Measurements from ENCODE around the gene ATP8B4.

The ATP8B4 gene

DNA sequence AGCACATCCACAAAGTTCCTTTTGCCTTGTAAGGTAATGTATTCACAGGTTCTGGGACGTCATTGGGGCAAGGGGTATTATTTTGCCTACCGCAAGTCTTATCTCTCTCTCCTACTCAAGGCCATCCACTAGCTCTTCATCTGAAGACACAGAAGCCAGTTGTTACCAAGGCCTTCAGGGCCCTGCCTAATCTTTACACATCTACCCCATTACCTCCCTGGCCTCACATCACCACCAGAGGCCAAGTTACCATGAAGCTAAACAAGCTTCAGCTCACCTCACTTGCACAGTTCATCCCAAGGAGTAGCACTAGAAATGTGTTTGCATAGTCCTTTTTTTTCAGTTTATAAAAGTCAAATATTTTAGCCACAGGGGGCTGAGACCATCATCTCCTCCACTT lies 34.1 kb downstream of the ATP8B4 start:
- TF ChIP-seq, protein P1, sequence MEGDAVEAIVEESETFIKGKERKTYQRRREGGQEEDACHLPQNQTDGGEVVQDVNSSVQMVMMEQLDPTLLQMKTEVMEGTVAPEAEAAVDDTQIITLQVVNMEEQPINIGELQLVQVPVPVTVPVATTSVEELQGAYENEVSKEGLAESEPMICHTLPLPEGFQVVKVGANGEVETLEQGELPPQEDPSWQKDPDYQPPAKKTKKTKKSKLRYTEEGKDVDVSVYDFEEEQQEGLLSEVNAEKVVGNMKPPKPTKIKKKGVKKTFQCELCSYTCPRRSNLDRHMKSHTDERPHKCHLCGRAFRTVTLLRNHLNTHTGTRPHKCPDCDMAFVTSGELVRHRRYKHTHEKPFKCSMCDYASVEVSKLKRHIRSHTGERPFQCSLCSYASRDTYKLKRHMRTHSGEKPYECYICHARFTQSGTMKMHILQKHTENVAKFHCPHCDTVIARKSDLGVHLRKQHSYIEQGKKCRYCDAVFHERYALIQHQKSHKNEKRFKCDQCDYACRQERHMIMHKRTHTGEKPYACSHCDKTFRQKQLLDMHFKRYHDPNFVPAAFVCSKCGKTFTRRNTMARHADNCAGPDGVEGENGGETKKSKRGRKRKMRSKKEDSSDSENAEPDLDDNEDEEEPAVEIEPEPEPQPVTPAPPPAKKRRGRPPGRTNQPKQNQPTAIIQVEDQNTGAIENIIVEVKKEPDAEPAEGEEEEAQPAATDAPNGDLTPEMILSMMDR (IDR thresholded peaks at IDR 0.05; ENCODE audit: low read depth, low read length) = no peak
- DNase-seq (ENCODE audit: extremely low read depth, low read depth) = no peak

DNA sequence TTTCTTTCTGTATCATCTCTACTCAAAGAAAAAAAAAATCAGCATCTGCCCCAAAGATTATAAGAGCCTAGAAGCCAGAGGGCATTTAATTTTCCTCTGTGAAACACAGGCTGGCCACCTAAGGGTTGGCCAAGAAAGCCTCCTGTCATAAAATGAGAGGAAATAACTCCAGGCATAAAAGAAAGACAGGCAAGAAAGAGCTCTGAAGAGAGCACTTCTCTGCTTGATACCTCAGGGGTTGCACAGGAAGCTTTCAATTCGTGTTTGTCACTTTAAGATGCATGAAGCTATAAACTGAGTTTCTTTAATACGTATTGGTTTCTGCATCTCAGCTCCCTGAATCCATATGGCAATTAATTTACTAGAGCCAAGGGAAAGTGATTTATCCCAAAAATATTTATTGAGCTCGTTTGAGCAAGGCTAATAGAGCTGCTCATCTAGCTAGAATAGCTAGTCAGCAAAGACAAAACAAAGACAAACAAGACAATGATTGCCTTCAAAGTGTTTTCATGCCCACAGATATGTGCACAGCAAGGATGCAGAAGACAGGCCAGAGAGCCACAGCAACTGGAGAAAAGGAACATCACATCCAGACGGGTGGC lies 35.5 kb downstream of the ATP8B4 start:
- TF ChIP-seq, protein P1 (IDR thresholded peaks at IDR 0.05; ENCODE audit: low read depth, low read length) = no peak
- DNase-seq (ENCODE audit: extremely low read depth, low read depth) = no peak

DNA sequence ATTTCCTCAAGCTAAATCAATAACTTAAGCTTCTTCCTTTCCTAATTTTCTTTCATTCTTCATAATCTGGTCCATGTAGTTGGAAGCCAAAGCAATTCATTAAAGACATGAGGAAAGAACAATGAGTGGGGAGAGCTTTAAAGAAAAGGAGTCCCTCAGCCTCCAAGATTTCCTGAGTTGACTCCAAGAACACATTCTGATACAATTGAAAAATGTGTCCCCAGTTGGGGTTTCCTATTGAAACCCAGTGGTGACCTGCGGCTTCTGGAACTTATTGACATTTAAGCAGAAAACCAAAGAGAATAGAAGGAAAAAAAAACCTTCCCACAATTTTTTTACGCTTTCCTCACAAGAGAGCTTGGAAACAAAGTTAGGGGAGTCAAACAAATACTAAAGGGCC lies 37.0 kb downstream of the ATP8B4 start:
- DNase-seq (ENCODE audit: extremely low read depth, low read depth) = no peak
- TF ChIP-seq, protein P1 (IDR thresholded peaks at IDR 0.05; ENCODE audit: low read depth, low read length) = no peak

DNA sequence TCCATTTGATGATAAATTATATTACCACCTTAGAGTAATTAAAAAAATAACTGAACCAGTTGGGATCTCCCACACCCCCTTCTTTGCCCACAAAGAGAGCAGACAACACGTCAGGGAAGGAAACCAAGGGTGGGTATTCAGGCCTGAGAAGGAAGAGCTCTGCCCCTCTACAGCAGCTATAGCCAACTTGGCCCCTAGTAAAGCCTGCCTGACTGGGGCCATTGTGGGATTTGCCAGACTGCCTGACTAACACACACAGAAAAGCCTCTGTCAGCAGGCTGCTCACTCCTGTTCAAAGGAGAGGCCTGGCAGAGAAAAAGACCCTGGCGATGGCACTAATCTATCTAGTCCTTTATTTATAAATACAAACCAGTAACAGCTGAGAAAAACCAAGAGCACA lies 41.4 kb downstream of the ATP8B4 start:
- no peak for DNase-seq (ENCODE audit: extremely low read depth, low read depth)
- TF ChIP-seq, protein P1 (IDR thresholded peaks at IDR 0.05; ENCODE audit: low read depth, low read length) = no peak

DNA sequence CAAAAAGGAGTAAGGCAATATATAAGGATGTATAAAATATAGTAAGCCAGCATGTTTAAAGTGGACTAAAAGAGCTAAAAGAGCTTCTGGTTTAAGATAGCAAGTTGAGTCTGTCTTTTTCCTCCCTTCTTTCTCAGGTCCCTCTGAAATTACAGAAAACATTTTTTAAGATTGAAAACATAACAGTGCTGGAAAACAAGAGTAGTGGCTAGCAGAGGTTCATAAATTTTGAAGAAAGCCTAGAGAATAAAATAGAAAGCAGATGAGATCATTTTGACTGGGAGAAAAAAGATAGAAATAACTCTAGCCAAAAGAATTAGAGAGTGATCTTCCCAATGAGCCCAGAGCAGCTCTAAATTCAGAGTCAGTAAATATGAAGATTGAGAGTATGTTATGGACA lies 41.9 kb downstream of the ATP8B4 start:
- TF ChIP-seq, protein P1 (IDR thresholded peaks at IDR 0.05; ENCODE audit: low read depth, low read length) = no peak
- no peak for DNase-seq (ENCODE audit: extremely low read depth, low read depth)

DNA sequence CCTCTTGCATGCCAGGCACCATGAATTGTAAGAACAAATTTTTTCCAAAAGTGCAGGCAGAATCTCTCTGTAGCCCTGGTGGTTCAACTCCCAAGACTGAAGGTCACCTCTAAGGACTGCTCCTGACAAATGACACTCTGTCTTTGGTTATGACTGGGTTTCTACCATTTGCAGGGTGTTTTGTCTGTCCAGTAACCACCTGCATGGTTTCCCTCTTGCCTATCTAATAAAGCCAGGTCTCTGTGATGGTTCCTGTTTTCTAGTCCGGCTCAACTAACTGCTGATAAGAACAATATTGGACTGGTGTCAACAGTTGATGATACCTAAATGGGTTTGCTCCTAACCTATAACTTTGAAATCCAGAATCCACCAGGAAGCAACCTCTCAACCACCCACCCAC lies 43.7 kb downstream of the ATP8B4 start:
- no peak for DNase-seq (ENCODE audit: extremely low read depth, low read depth)
- TF ChIP-seq, protein P1 (IDR thresholded peaks at IDR 0.05; ENCODE audit: low read depth, low read length) = no peak

DNA sequence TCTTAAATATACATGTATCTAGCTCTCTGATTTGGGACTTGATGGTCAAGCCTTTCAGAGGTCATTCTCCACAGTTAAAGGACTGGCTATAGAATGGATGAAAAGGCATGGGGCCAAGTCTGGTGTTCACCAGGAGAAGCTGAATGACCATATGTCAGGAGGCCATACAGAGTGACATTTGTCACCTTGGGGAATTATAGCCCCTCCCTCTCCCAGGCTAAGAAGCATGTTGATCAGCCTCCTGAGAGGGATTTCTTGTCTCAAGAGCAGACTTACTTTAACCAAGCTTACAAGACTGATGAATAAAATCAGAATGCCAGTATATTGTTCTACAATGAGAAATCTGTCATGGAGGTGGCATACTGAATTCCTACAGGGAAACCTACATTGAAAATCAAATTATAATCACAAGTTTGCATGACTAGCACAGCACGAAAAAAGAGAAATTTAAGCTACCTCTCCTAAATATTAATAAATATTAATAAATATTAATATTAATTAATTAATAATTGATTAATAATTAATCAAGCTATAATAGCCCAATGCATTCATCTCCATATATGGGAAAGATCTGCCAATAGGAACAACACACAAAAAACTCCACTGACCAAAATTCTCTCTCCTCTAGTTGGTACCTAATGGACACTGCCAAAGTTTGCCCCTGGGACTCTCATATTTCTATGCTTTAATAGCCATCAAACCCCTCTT lies 47.3 kb downstream of the ATP8B4 start:
- DNase-seq (ENCODE audit: extremely low read depth, low read depth) = no peak
- TF ChIP-seq, protein P1 (IDR thresholded peaks at IDR 0.05; ENCODE audit: low read depth, low read length) = no peak
